ENCODE measurements around the gene NAT8L. TPM values are rescaled to one million over a fixed set of nuclear protein-coding genes. Genes with fewer than 3 reads are reported as not detected.

NAT8L gene
- total RNA-seq, 8 experiments from 2014 or later = 2.0 to 17.1 (median 9.0) TPM

GRCh38 chr4:2048831-2049230 lies 10.3 kb upstream of the NAT8L start:
- Histone ChIP-seq H3K4me3 (no peak overlapping the region), H3K4me1 (replicated peaks in 1 of 2) (no peaks in the 10 kb centered on the region), H3K27ac (no peak overlapping the region)
- no peak for ATAC-seq (replicated peaks in 6 of 8)
- in situ Hi-C loops (cut with MboI; ENCODE audit: low pct_unique_long_range_greater_than_20kb in 2 of 9, low sequenced_read_pairs in 9 of 9, unreplicated experiment in 9 of 9) = no loop called here
- 67 to 94% (median 90%) methylated on average over 1 to 7 of the region's 8 CpGs; no CpG with 5 or more reads in 2 of the 10 experiments for WGBS, 10 experiments

- H3K27ac ChIP-seq = no peak overlapping the region
- WGBS, 10 experiments = 40 to 100% (median 99%) methylated on average over 1 to 7 of the region's 7 CpGs; no CpG with 5 or more reads in 2 of the 10 experiments
- H3K4me3 ChIP-seq = no peak overlapping the region
- no peak for ATAC-seq (replicated peaks in 6 of 8)
- in situ Hi-C loops (cut with MboI; ENCODE audit: low pct_unique_long_range_greater_than_20kb in 2 of 9, low sequenced_read_pairs in 9 of 9, unreplicated experiment in 9 of 9) = no loop called here
- H3K4me1 ChIP-seq (replicated peaks in 1 of 2) = no peaks in the 10 kb centered on the region
Observed at GRCh38 chr4:2049381-2049780, 9.7 kb upstream of the NAT8L start.

- Histone ChIP-seq H3K4me1 (replicated peaks in 1 of 2) (no peaks in the 10 kb centered on the region), H3K4me3 (no peak overlapping the region), H3K27ac (no peak overlapping the region)
- ATAC-seq (replicated peaks in 6 of 8) = no peak
- in situ Hi-C loops (cut with MboI; ENCODE audit: low pct_unique_long_range_greater_than_20kb in 2 of 9, low sequenced_read_pairs in 9 of 9, unreplicated experiment in 9 of 9) = no loop called here
- 47 to 100% (median 81%) methylated on average over 1 to 6 of the region's 7 CpGs; no CpG with 5 or more reads in 3 of the 10 experiments for whole genome bisulfite sequencing, 10 experiments
Observed at GRCh38 chr4:2049811-2050210, 9.3 kb upstream of the NAT8L start.

GRCh38 chr4:2051086-2051485 lies 8.0 kb upstream of the NAT8L start:
- H3K4me3 ChIP-seq = no peak overlapping the region
- no peak for ATAC-seq (replicated peaks in 6 of 8)
- 20 to 93% (median 64%) methylated on average over 2 to 6 of the region's 10 CpGs; no CpG with 5 or more reads in 4 of the 10 experiments for WGBS, 10 experiments
- no peaks in the 10 kb centered on the region for H3K4me1 ChIP-seq (replicated peaks in 1 of 2)
- H3K27ac ChIP-seq = no peak overlapping the region
- in situ Hi-C loops (cut with MboI; ENCODE audit: low pct_unique_long_range_greater_than_20kb in 2 of 9, low sequenced_read_pairs in 9 of 9, unreplicated experiment in 9 of 9) = no loop called here

- Histone ChIP-seq H3K27ac (no peak overlapping the region), H3K4me3 (no peak overlapping the region), H3K4me1 (replicated peaks in 1 of 2) (peaks cover 6 to 8% of the 10 kb centered on the region in 2 donors)
- 27 to 100% (median 80%) methylated on average over 1 to 5 of the region's 6 CpGs; no CpG with 5 or more reads in 3 of the 10 experiments for WGBS, 10 experiments
- in situ Hi-C loops (cut with MboI; ENCODE audit: low pct_unique_long_range_greater_than_20kb in 2 of 9, low sequenced_read_pairs in 9 of 9, unreplicated experiment in 9 of 9) = no loop called here
- ATAC-seq (replicated peaks in 6 of 8) = no peak
Observed at GRCh38 chr4:2054217-2054616, 4.9 kb upstream of the NAT8L start.

- peak overlapping the region; percentile 73 to 99 (median 76) for H3K4me3 ChIP-seq
- peak overlapping the region; percentile 95 to 97 for H3K27ac ChIP-seq
- in situ Hi-C loops (cut with MboI; ENCODE audit: low pct_unique_long_range_greater_than_20kb in 2 of 9, low sequenced_read_pairs in 9 of 9, unreplicated experiment in 9 of 9) = no loop called here
- 31 to 90% (median 67%) methylated on average over 1 to 19 of the region's 26 CpGs; no CpG with 5 or more reads in 1 of the 10 experiments for WGBS, 10 experiments
- ATAC-seq (replicated peaks in 6 of 8) = no peak
- peaks cover 18 to 23% of the 10 kb centered on the region in 2 donors for H3K4me1 ChIP-seq (replicated peaks in 1 of 2)
Observed at GRCh38 chr4:2057382-2058065, 1.6 kb upstream of the NAT8L start.

- peak; percentile 19 to 77 (median 70) for ATAC-seq (replicated peaks in 6 of 8)
- Histone ChIP-seq H3K4me1 (replicated peaks in 1 of 2) (peaks cover 18 to 26% of the 10 kb centered on the region in 2 donors), H3K4me3 (peak overlapping the region; percentile 73 to 99 (median 76)), H3K27ac (peak overlapping the region; percentile 95 to 97)
- in situ Hi-C loops (cut with MboI; ENCODE audit: low pct_unique_long_range_greater_than_20kb in 2 of 9, low sequenced_read_pairs in 9 of 9, unreplicated experiment in 9 of 9) = no loop called here
- WGBS, 10 experiments = no CpG with 5 or more reads among the region's 93 CpGs
Observed at GRCh38 chr4:2058264-2059045, 672 bp upstream of the NAT8L start.

- Histone ChIP-seq H3K27ac (peak overlapping the region; percentile 95 to 97), H3K4me3 (peak overlapping the region; percentile 73 to 99 (median 76)), H3K4me1 (replicated peaks in 1 of 2) (peaks cover 18 to 30% of the 10 kb centered on the region in 2 donors)
- no CpG with 5 or more reads among the region's 102 CpGs for WGBS, 10 experiments
- in situ Hi-C loops (cut with MboI; ENCODE audit: low pct_unique_long_range_greater_than_20kb in 2 of 9, low sequenced_read_pairs in 9 of 9, unreplicated experiment in 9 of 9) = no loop called here
- ATAC-seq (replicated peaks in 6 of 8) = peak in 4 of 8 experiments; percentile 0 to 65 (median 48)
Observed at GRCh38 chr4:2059726-2060602, 837 bp downstream of the NAT8L start.

GRCh38 chr4:2060611-2061185 lies 1.6 kb downstream of the NAT8L start:
- H3K4me3 ChIP-seq = peak overlapping the region; percentile 73 to 99 (median 76)
- in situ Hi-C loops (cut with MboI; ENCODE audit: low pct_unique_long_range_greater_than_20kb in 2 of 9, low sequenced_read_pairs in 9 of 9, unreplicated experiment in 9 of 9) = no loop called here
- peak overlapping the region in 1 of 2 donors; percentile 47 for H3K27ac ChIP-seq
- WGBS, 10 experiments = 10% methylated on average over 4 to 8 of the region's 54 CpGs; no CpG with 5 or more reads in 8 of the 10 experiments
- H3K4me1 ChIP-seq (replicated peaks in 1 of 2) = peaks cover 18 to 30% of the 10 kb centered on the region in 2 donors
- ATAC-seq (replicated peaks in 6 of 8) = peak in 5 of 8 experiments; percentile 1 to 2 (median 1)

GRCh38 chr4:2061186-2062131 lies 2.3 kb downstream of the NAT8L start:
- Histone ChIP-seq H3K4me1 (replicated peaks in 1 of 2) (peaks cover 18 to 30% of the 10 kb centered on the region in 2 donors), H3K4me3 (peak overlapping the region; percentile 73 to 99 (median 76)), H3K27ac (peak overlapping the region in 1 of 2 donors; percentile 47)
- no peak for ATAC-seq (replicated peaks in 6 of 8)
- in situ Hi-C loops (cut with MboI; ENCODE audit: low pct_unique_long_range_greater_than_20kb in 2 of 9, low sequenced_read_pairs in 9 of 9, unreplicated experiment in 9 of 9) = no loop called here
- WGBS, 10 experiments = 21 to 60% (median 51%) methylated on average over 7 to 10 of the region's 42 CpGs; no CpG with 5 or more reads in 7 of the 10 experiments

- 100% methylated on average over 1 of the region's 11 CpGs; no CpG with 5 or more reads in 8 of the 10 experiments for WGBS, 10 experiments
- H3K4me3 ChIP-seq = no peak overlapping the region
- H3K4me1 ChIP-seq (replicated peaks in 1 of 2) = peaks cover 17 to 30% of the 10 kb centered on the region in 2 donors
- in situ Hi-C loops (cut with MboI; ENCODE audit: low pct_unique_long_range_greater_than_20kb in 2 of 9, low sequenced_read_pairs in 9 of 9, unreplicated experiment in 9 of 9) = no loop called here
- no peak for ATAC-seq (replicated peaks in 6 of 8)
- no peak overlapping the region for H3K27ac ChIP-seq
Observed at GRCh38 chr4:2062168-2062807, 3.2 kb downstream of the NAT8L start.
